OCI-LY7 (cell line): ENCODE results near the gene NFYC. TPM values are rescaled to one million over a fixed set of nuclear protein-coding genes. Genes with fewer than 3 reads are reported as not detected.

Experiments used
- BruUV-seq: library from RNA; stranded (reverse); fragments of 400-500 nt; replicated peaks from 2 replicates; lab custom pipeline; 2021; lab: Mats Ljungman, UMichigan
- CTCF ChIA-PET: fragments of 300-600 bp; sonication (Branson Sonifier 250); formaldehyde crosslinking; loops from one replicate; lab custom pipeline; 2022; ENCODE audit warnings: antibody characterized with exemption; ENCODE audit not compliant: unreplicated experiment; lab: Charles Lee
- POLR2A ChIA-PET: fragments of 300-600 bp; sonication (Branson Sonifier 250); formaldehyde crosslinking; loops from one replicate; lab custom pipeline; 2022; ENCODE audit warnings: antibody characterized with exemption; lab: Charles Lee
- DNase-seq: peaks from one replicate; pipeline ENCODE4 v3.0.0-alpha.2; 2015; ENCODE audit warnings: low spot score
- H2AFZ ChIP-seq: fragments of 200-600 bp; sonication (generic), shearing (Covaris generic); 2 replicates; pipeline ENCODE4 v1.6.1; 2014; ENCODE audit warnings: mild to moderate bottlenecking, antibody characterized with exemption, low read length, moderate library complexity
- H3K27ac ChIP-seq: fragments of 200-600 bp; sonication (generic); 2 replicates; pipeline ENCODE4 v1.5.1; 2014; ENCODE audit warnings: mixed run types, low read depth, mild to moderate bottlenecking, moderate library complexity, low read length, inconsistent platforms; ENCODE audit not compliant: poor library complexity, severe bottlenecking
- H3K36me3 ChIP-seq: fragments of 200-600 bp; sonication (generic); 2 replicates; pipeline ENCODE4 v1.6.1; 2014; ENCODE audit warnings: mild to moderate bottlenecking, antibody characterized with exemption, low read length, moderate library complexity, mixed read lengths; ENCODE audit not compliant: insufficient read depth
- H3K4me1 ChIP-seq: fragments of 200-600 bp; sonication (generic); 2 replicates; pipeline ENCODE4 v1.5.1; 2014; ENCODE audit warnings: mild to moderate bottlenecking, low read length; ENCODE audit not compliant: insufficient read depth, poor library complexity, severe bottlenecking
- H3K4me2 ChIP-seq: fragments of 200-600 bp; sonication (generic); 2 replicates; pipeline ENCODE4 v1.6.1; 2014; ENCODE audit warnings: mild to moderate bottlenecking, low read length
- H3K4me3 ChIP-seq: fragments of 200-600 bp; sonication (generic); 2 replicates; pipeline ENCODE4 v1.5.1; 2014; ENCODE audit warnings: mild to moderate bottlenecking, low read depth, low read length; ENCODE audit not compliant: poor library complexity, severe bottlenecking
- H3K79me2 ChIP-seq: fragments of 200-600 bp; sonication (generic); 2 replicates; pipeline ENCODE4 v1.6.1; 2016; ENCODE audit warnings: low read depth, mild to moderate bottlenecking, low read length, moderate library complexity, mixed read lengths; ENCODE audit not compliant: insufficient read depth
- H3K9me2 ChIP-seq: fragments of 200-600 bp; sonication (generic); 2 replicates; pipeline ENCODE4 v1.6.1; 2016; ENCODE audit warnings: mild to moderate bottlenecking, low read length, mixed read lengths; ENCODE audit not compliant: insufficient read depth
- H3K9me3 ChIP-seq: fragments of 200-600 bp; sonication (generic); 2 replicates; pipeline ENCODE4 v1.6.1; 2014; ENCODE audit warnings: mild to moderate bottlenecking, mixed run types, low read length, mixed read lengths
- H4K20me1 ChIP-seq: fragments of 200-600 bp; sonication (generic); 2 replicates; pipeline ENCODE4 v1.6.1; 2014; ENCODE audit warnings: mild to moderate bottlenecking, antibody characterized with exemption, low read length, moderate library complexity, mixed read lengths; ENCODE audit not compliant: insufficient read depth
- EZH2phosphoT487 ChIP-seq: fragments of 200-600 bp; sonication (generic); IDR thresholded peaks from 2 replicates; pipeline ENCODE4 v1.6.1; 2018; ENCODE audit warnings: low read depth, borderline replicate concordance, mild to moderate bottlenecking, mixed run types, antibody characterized with exemption, low read length, moderate library complexity, mixed read lengths
- intact Hi-C: fragments of 100-400 bp; cut with micrococcal nuclease; formaldehyde crosslinking; loops from one replicate; pipeline ENCODE4 v1.10.0; 2022; ENCODE audit not compliant: unreplicated experiment
- total RNA-seq, 2 experiments: library from RNA; depleted of rRNA in 1 of 2; stranded (reverse); fragments of >200 nt in 1 of 2; shearing (Covaris generic) in 1 of 2; gene quantifications; 2 replicates each; pipeline ENCODE4 v1.2.3, GENCODE V29; 2014 to 2022
- TF ChIP-seq, protein P1 (sequence below): fragments of 200-600 bp; sonication (generic); conservative IDR thresholded peaks from 2 replicates; pipeline ENCODE4 v1.5.1; 2014; ENCODE audit warnings: mild to moderate bottlenecking, antibody characterized with exemption, low read length, moderate library complexity, mixed read lengths

The NFYC gene
- total RNA-seq, 2 experiments from 2014 or later, result 39.1 to 71.0 TPM

DNA sequence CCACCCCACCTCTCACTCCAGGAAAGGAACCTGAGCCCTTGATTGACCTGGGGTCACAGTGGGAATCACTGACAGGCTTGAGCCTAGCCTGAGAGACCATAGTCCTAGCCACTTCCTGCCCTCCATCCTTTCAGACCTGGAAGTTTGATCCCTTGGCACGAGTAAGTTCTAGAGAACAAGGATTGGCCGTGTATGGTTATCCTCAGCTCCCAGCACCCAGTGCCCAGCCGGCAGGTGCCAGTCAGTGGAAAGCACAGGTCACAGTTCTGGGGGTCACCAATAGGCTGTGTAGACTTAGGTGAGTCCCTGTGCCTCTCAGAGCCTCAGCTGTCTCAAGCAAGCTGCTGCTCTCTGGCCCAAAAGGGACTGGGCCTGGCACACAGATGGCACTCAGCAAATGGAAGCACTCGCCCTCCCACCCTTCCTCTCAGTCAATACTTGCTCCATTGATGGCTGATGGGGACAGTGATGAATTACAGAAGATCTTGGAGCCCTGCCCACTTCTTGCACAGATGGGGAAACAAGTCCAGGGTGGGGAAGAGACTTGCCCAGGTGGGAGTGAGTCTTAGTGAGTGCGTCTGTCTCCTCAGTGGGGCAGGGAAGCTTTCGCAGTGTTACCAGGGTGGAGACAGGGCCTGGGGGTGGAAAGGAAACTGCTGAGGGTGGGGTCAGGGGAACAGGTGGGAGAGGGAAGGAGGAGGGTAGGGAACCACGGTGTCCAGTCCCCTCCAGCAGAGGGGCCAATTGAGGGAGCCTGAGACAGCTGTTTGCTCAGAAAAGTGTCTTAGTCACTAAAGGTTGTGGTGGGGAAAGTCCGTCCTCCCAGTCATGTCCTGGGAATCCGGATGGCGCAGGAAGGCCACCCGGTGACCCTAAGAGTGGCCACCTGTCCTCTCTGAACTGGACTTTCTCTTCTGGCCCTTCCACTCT is 89.4 kb downstream of the NFYC start:
- no peaks in the 10 kb centered on the region for H3K9me3 ChIP-seq
- H3K9me2 ChIP-seq, result no peaks in the 10 kb centered on the region
- ChIA-PET CTCF (no interaction called here), POLR2A (interaction anchor here (0.7 to 0.9 kb wide), 3 partner anchors 35 to 69 kb away, joined by 3 read pairs; no protein-coding TSS in a partner anchor)
- no TSS peak for BruUV-seq
- H2AFZ ChIP-seq, result no peak overlapping the region
- no peak for TF ChIP-seq EZH2phosphoT487
- TF ChIP-seq, protein P1, sequence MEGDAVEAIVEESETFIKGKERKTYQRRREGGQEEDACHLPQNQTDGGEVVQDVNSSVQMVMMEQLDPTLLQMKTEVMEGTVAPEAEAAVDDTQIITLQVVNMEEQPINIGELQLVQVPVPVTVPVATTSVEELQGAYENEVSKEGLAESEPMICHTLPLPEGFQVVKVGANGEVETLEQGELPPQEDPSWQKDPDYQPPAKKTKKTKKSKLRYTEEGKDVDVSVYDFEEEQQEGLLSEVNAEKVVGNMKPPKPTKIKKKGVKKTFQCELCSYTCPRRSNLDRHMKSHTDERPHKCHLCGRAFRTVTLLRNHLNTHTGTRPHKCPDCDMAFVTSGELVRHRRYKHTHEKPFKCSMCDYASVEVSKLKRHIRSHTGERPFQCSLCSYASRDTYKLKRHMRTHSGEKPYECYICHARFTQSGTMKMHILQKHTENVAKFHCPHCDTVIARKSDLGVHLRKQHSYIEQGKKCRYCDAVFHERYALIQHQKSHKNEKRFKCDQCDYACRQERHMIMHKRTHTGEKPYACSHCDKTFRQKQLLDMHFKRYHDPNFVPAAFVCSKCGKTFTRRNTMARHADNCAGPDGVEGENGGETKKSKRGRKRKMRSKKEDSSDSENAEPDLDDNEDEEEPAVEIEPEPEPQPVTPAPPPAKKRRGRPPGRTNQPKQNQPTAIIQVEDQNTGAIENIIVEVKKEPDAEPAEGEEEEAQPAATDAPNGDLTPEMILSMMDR, result no peak
- no peak overlapping the region for H3K4me3 ChIP-seq
- H4K20me1 ChIP-seq, result no peaks in the 10 kb centered on the region
- H3K27ac ChIP-seq, result no peak overlapping the region
- no peak for DNase-seq
- H3K4me1 ChIP-seq, result no peaks in the 10 kb centered on the region
- H3K36me3 ChIP-seq, result peaks cover 16% of the 10 kb centered on the region
- intact Hi-C loops, result no loop called here
- no peaks in the 10 kb centered on the region for H3K79me2 ChIP-seq
- no peak overlapping the region for H3K4me2 ChIP-seq

DNA sequence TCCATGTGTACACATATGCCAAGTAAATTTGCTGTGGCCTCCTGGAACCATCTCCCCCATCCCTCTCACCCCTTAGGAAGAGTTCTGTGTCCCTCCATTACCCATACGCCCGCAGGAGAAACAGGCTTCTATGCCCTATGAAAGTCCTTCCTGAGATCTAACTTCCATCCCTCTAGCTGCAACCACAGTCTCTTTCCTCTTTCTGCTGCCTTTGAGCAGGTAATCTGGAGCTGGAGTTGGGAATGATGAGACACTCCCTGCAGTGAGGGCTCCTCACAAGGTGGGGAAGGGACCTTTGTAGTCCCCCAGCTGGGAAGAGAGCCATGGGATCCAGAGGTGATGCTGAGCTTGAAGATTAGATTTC is 90.1 kb downstream of the NFYC start:
- H4K20me1 ChIP-seq, result no peaks in the 10 kb centered on the region
- H3K27ac ChIP-seq, result no peak overlapping the region

More for the DNA sequence above, 90.1 kb downstream of the NFYC start:
- DNase-seq, result no peak
- ChIA-PET POLR2A (interaction anchor here (0.7 to 0.9 kb wide), 2 partner anchors 34 to 47 kb away, joined by 3 read pairs; no protein-coding TSS in a partner anchor), CTCF (no interaction called here)
- TF ChIP-seq, protein P1, result no peak
- no peak for TF ChIP-seq EZH2phosphoT487
- Histone ChIP-seq H3K79me2 (no peaks in the 10 kb centered on the region), H3K36me3 (peaks cover 10% of the 10 kb centered on the region), H3K4me2 (no peak overlapping the region), H3K9me3 (no peaks in the 10 kb centered on the region), H3K9me2 (no peaks in the 10 kb centered on the region), H3K4me1 (no peaks in the 10 kb centered on the region), H3K4me3 (no peak overlapping the region), H2AFZ (no peak overlapping the region)
- intact Hi-C loops, result no loop called here
- no TSS peak for BruUV-seq
